Ishikawa (cell line): ENCODE measurements around the gene TMA7B.

Experiments used
- CEBPB ChIP-seq: IDR thresholded peaks from 2 replicates; pipeline ENCODE4 v1.6.1; 2012
- EP300 ChIP-seq: IDR thresholded peaks from 2 replicates; pipeline ENCODE4 v1.6.1; 2012; ENCODE audit warnings: borderline replicate concordance
- RAD21 ChIP-seq: IDR thresholded peaks from 2 replicates; pipeline ENCODE4 v1.6.1; 2012; ENCODE audit warnings: low read depth
- REST ChIP-seq: IDR thresholded peaks from 2 replicates; pipeline ENCODE4 v1.6.1; 2012; ENCODE audit warnings: low read depth, mild to moderate bottlenecking
- TAF1 ChIP-seq: IDR thresholded peaks from 2 replicates; pipeline ENCODE4 v1.6.1; 2012; ENCODE audit warnings: low read depth, mild to moderate bottlenecking
- USF1 ChIP-seq: IDR thresholded peaks from 2 replicates; pipeline ENCODE4 v1.6.1; 2012
- YY1 ChIP-seq: IDR thresholded peaks from 2 replicates; pipeline ENCODE4 v1.6.1; 2012; ENCODE audit warnings: low read depth

- no peak for TF ChIP-seq TAF1
- no peak for TF ChIP-seq YY1
- no peak for TF ChIP-seq USF1
- no peak for TF ChIP-seq EP300
- no peak for TF ChIP-seq RAD21
- TF ChIP-seq CEBPB: no peak
- no peak for TF ChIP-seq REST
These were observed 50.5 kb downstream of the TMA7B start for GRCh38 chr22:40010746-40011145.
